HG03460 (cell line): ENCODE results near the gene ANKAR.
"Not testable (repeated sequence)": the region's sequence is repeated elsewhere in the genome, so short reads cannot be mapped to it uniquely, and the experiment has no call there.

Experiments
- ATAC-seq: cut with Tn5 transposase; IDR thresholded peaks from one replicate; pipeline ENCODE4 v1.9.1; 2021; ENCODE audit not compliant: unreplicated experiment

The ANKAR gene

DNA sequence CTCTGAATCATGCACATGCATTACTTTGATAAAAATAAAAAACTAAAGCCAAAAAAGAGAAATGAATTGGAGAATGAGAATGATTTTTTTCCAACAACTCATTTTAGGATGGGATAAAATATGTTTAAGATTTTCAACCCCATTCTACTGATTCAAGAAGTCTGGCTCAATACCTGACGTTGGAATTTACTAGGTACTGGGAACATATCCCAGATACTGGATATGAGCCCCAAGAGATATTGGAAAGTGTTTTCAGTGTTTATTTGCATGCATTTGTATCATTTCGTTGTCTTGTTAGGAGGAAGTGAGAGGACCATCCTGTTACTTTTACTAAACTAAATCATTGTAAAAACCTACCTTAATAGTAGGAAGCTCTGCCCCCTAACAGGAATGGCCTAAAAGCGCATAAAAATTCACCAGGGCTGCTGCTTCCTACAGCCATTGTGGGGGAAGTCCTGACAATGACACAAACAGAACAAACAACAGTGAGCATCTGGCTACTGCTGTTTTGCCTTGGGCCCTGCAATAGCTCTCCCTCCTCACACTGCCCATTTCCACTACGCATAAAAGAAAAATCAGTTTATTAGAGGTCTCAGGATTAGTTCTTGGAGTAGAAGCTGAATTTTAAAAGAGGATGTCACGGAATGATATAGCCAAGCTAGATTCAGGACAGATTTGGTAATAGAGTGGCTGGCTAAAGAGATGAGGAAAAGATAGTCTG is 35.2 kb downstream of the ANKAR start:
- ATAC-seq, result no peak

DNA sequence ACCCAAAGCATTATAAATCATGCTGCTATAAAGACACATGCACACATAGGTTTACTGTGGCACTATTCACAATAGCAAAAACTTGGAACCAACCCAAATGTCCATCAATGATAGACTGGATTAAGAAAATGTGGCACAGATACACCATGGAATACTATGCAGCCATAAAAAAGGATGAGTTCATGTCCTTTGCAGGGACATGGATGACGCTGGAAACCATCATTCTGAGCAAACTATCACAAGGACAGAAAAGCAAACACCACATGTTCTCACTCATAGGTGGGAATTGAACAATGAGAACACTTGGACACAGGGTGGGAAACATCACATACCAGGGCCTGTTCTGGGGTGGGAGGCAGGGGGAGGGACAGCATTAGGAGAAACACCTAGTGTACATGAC is 43.1 kb downstream of the ANKAR start:
- ATAC-seq, result not testable (repeated sequence)

- ATAC-seq, result no peak
Observed at GRCh38 chr2:189719571-189719970, 45.1 kb downstream of the ANKAR start.

GRCh38 chr2:189723192-189723591 is 48.7 kb downstream of the ANKAR start:
- ATAC-seq, result no peak
